Mesenteric fat pad (tissue), 1 donor: Measurements from ENCODE around the gene VDR. TPM values are rescaled to one million over a fixed set of nuclear protein-coding genes. Genes with fewer than 3 reads are reported as not detected.

Source experiments
- DNase-seq: peaks from one replicate; pipeline ENCODE4 v3.0.0-alpha.2; 2020; ENCODE audit warnings: low spot score
- total RNA-seq: library from RNA; stranded (reverse); fragmentation: NEBNext Ultra II Directional; extraction: Animal tissue kit (Norgen Biotek cat#: 25700); gene quantifications from one replicate; pipeline ENCODE4 v1.2.1, GENCODE V29; 2021
- donor health status: DM: yes; HTN: yes; CAD: no.

VDR gene
- total RNA-seq, 1 donor from 2014 or later = 9.8 TPM

- DNase-seq = no peak
These were observed 30.5 kb downstream of the VDR start for GRCh38 chr12:47874316-47874715.

- peak; percentile 78 for DNase-seq
These were observed 34.5 kb downstream of the VDR start for GRCh38 chr12:47870175-47870781.

GRCh38 chr12:47868552-47869031 lies 36.2 kb downstream of the VDR start:
- peak; percentile 73 for DNase-seq

- peak; percentile 49 for DNase-seq
These were observed 36.8 kb downstream of the VDR start for GRCh38 chr12:47868041-47868440.

- DNase-seq = peak; percentile 35
These were observed 37.3 kb downstream of the VDR start for GRCh38 chr12:47867495-47867941.

GRCh38 chr12:47864646-47865235 lies 40.1 kb downstream of the VDR start:
- peak; percentile 78 for DNase-seq

GRCh38 chr12:47863985-47864384 lies 40.8 kb downstream of the VDR start:
- peak; percentile 71 for DNase-seq

GRCh38 chr12:47863467-47863866 lies 41.3 kb downstream of the VDR start:
- DNase-seq = peak; percentile 73

- peak; percentile 80 for DNase-seq
These were observed 41.9 kb downstream of the VDR start for GRCh38 chr12:47862881-47863280.

- DNase-seq = peak; percentile 59
These were observed 42.5 kb downstream of the VDR start for GRCh38 chr12:47862167-47862750.

- no peak for DNase-seq
These were observed 43.9 kb downstream of the VDR start for GRCh38 chr12:47860873-47861272.

- DNase-seq = no peak
These were observed 44.4 kb downstream of the VDR start for GRCh38 chr12:47860279-47860841.

GRCh38 chr12:47858511-47859266 lies 46.1 kb downstream of the VDR start:
- DNase-seq = peak; percentile 74

GRCh38 chr12:47856721-47857575 lies 47.8 kb downstream of the VDR start:
- peak; percentile 81 for DNase-seq

- no peak for DNase-seq
These were observed 48.7 kb downstream of the VDR start for GRCh38 chr12:47856094-47856493.

GRCh38 chr12:47855502-47855901 lies 49.3 kb downstream of the VDR start:
- peak; percentile 41 for DNase-seq

GRCh38 chr12:47854531-47854930 lies 50.3 kb downstream of the VDR start:
- DNase-seq = peak; percentile 57

- DNase-seq = peak; percentile 30
These were observed 52.7 kb downstream of the VDR start for GRCh38 chr12:47852096-47852571.

- DNase-seq = peak; percentile 71
These were observed 53.4 kb downstream of the VDR start for GRCh38 chr12:47851303-47851952.
